GM21717 (cell line): Measurements from ENCODE around the gene MOSPD3.

Source experiments
- ATAC-seq: cut with Tn5 transposase; IDR thresholded peaks from one replicate; pipeline ENCODE4 v1.9.1; 2021; ENCODE audit warnings: mild to moderate bottlenecking, moderate library complexity; ENCODE audit not compliant: unreplicated experiment

MOSPD3 gene

GRCh38 chr7:100575206-100575631, 37.1 kb upstream of the MOSPD3 start:
- no peak for ATAC-seq

GRCh38 chr7:100575746-100576383, 36.5 kb upstream of the MOSPD3 start:
- no peak for ATAC-seq

- no peak for ATAC-seq
Measured at GRCh38 chr7:100576384-100576993, 35.9 kb upstream of the MOSPD3 start.

GRCh38 chr7:100577103-100577502, 35.2 kb upstream of the MOSPD3 start:
- no peak for ATAC-seq

DNA sequence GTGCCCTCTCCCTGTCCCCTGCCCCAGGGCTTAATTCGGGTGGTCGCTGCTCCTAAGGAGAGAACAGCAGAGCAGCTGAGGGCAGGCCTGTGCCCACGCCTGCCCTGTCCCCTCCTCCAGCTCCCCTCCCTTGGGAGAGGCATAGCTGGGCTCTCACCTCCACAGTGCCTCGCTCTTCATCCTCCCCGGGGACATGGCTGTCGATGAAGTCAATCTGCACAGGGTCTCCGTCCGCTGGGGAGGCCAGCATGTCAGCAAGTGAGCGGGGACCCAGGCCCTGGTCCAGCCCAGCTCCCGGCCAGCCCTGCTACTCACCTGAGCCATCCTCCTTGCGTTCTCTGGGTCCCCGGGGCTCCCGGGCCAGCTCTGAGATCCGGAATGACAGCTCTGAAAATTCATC, 34.8 kb upstream of the MOSPD3 start:
- no peak for ATAC-seq

GRCh38 chr7:100578246-100579183, 33.8 kb upstream of the MOSPD3 start:
- no peak for ATAC-seq

DNA sequence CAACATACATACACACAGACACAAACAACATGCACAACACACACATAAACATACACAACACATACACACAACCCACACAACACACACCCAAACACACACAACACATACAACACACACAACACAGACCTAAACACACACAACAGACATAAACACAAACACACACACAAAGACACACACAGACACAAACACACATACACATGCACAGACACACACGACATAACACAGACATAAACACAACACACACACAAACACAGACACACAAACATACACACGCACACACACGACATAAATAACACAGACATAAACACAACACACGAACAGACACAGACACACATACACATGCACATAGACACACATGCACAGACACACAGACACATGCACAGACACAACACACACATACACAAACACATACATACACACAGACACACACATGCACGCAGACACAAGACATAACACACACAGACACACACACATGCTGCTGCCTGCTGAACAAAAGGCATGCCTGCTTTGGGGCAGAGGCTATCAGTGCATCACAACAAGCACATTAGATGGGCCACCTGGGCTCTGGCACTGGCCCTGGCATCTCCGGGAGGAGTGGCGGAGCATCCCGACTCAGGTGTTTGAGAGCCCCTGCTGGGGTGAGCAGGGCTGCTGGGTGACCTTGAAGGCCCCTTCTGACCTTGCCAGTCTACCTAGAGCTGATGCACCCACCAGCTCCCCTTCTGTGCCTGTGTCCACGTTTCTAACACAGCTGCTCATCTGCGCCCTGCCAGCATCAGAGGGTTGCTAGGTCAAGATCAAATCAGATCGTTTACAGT, 31.7 kb upstream of the MOSPD3 start:
- ATAC-seq = no peak

- ATAC-seq = no peak
Measured at GRCh38 chr7:100582041-100582579, 30.2 kb upstream of the MOSPD3 start.

DNA sequence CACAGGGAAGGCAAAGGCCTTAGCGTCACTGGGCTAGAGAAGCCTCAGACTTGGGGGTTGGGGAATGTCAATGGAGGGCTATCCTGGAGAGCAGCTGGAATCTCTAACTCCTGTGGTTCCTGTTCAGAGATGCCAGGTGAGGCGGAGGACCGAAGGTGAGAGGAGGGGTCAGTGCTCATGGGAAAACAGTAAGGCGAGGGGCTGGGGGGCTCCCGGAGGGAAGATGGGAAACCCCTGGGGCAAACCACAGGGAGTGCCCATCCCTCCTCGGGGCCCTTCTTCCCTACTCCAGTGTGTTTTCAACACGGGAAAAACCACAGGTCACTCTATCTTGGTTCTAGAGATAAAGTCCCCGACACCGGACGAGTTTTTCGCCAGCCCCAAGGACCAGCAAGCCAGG, 29.7 kb upstream of the MOSPD3 start:
- ATAC-seq = no peak

DNA sequence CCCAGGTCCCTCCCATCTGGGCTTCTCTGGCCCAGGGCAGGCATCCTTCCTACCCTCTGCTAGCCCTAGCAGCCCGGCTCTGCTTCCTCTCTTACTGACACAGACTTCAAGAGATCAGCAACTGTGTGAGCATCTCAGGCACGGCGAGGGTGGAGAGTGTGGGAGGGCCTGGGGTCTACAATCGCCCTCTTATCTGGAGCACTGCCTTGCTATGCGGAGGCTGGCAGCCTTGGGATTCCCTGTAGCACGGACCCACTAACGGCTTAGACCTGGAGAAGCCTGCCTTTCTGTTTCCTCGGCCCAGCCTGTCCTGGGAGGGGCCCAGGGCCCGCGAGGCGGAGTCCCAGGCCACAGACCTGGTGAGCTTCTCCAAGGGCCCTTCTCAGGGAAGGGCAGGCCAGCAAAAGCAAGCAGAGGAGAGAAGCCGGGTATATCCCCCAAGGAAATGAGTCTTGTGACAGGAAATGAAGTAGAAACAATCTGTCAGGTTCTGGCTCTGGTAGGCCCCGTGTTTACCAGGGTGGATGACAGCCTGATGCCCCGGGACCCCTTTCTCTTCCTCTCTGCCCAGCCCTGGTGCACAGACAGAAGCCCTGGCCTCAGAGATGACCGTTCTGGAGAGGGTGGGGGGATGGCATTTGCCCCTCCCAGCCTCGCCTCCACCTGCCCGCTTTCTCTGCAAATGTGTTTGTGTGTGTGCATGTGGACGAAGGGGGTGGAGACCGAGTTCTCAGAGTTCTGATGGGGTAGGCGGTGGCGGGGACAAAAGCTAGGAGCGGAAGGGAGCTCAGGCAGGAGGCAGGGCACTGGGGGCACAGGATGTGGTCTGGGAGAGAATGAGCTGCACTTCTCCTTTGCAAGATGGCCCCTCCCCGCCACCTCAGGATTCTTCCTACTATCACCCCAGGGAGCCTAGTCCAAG, 28.9 kb upstream of the MOSPD3 start:
- ATAC-seq = no peak

DNA sequence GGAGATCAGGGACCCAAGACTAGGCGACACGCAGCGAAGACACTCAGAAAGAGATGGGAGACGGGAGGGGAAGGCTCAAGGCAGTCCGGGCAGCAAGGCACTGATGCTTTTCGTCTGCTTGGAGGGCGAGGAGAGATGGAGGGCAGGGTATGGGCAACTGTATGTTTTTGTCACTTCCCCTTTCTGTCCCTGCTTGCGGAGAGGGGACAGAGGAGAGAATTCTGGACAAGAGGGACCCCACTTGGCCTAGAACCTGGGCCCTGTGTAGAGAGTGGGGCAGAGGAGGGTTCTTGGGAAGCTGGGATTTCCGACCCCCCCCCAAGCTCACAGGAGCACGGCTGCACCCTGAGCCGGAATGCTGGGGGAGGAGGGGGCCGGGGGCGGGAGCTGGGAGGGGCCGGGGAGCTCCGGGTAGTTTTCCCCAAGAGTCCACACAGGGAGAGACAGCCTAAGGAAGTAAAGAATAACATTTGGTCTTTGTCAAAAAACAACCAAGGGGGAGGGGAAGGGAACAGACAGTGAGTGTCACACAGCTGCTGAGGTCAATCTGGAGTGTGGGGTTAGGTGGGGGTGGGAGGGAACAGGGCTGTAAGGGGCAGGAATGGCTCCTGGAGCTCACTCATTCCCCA, 28.2 kb upstream of the MOSPD3 start:
- ATAC-seq = no peak

DNA sequence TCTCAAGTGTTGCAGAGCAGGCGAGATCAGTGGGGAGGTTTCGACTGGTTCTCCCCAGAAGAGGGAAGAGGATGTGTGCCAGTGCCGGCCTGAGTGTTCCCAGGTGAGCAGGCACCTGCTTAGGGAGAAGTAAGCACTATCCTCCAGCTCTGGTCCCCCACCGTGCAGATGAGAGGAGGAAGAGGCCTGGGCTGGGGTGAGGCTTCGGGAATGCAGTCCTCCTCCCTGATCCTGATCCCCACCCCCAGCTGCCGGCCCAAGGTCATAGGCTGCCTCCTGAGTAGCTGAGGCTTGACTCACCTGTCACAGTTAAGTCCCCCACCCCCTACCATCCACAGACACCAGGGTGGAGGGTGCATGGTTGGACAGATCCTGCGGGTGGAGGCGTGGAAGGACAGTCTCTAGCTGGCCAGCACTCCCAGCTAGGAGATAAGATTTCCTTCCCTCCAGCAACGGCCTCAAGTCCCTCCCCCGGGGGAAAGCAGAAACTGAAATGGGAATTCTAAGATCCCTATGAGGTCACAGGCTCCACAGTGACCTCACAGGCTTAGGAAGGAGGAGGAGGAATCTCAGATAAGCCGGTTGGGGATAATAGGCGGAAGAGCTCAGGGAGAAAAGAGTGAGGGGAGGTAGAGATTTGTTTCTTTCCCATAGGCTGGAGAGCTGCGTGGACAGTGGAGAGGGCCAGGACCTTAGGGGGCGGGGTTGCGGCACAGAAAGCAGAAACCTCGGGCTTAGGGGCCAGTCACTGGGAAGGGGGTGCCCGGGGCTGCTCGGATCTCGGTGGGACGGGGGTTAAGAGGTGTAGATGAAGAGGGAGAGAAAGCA, 27.4 kb upstream of the MOSPD3 start:
- ATAC-seq = no peak

DNA sequence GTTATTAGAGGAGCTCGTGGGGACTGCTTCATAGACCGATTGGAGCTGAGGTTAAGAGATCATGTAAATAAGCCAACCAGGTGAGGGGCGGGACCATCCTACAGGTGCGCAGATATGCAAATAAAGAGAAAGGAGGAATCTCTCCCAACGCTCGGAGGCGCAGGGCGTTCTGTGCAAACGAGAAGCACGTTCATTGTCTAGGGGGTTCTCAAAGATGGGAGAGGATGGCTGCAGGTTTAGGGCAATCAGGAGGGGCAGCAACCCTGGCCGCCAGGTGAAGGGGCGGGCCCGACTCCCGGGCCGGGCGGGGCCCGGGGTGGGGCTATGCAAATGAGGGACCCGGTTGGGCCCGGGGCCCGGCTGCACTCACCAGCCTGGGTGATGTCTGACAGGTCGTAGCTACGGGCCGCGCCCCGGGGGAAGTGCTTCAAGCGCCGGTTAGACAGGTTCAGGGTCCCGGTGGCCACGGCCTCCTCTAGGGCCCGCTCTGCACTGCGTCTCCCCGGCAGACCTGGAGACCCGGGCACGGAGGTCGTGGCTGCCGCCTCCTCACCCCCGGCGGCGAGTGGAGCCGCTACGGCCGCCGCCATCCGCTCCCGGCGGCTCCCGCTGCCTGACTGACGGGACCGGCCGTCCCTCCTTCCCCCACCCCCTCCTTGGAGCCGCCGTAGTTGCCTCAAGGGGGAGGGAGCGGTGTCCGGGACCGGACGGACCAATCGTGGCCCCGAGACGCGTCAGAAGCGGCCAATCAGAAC, 26.7 kb upstream of the MOSPD3 start, which contains the start of gene LRCH4:
Gene LRCH4, minus strand, starts transcription at position 619 of the 755 bp plus-strand sequence. Its CDS starts 29 bp downstream, at position 590.
- ATAC-seq = peak; percentile 25

- ATAC-seq = peak; percentile 79
Measured at GRCh38 chr7:100586266-100587025, 25.9 kb upstream of the MOSPD3 start, which contains the start of gene FBXO24. TSS of gene FBXO24 (plus strand) at chr7:100586328. CDS start at chr7:100586626, 298 bp downstream.

GRCh38 chr7:100588438-100588837, 23.9 kb upstream of the MOSPD3 start:
- ATAC-seq = no peak

DNA sequence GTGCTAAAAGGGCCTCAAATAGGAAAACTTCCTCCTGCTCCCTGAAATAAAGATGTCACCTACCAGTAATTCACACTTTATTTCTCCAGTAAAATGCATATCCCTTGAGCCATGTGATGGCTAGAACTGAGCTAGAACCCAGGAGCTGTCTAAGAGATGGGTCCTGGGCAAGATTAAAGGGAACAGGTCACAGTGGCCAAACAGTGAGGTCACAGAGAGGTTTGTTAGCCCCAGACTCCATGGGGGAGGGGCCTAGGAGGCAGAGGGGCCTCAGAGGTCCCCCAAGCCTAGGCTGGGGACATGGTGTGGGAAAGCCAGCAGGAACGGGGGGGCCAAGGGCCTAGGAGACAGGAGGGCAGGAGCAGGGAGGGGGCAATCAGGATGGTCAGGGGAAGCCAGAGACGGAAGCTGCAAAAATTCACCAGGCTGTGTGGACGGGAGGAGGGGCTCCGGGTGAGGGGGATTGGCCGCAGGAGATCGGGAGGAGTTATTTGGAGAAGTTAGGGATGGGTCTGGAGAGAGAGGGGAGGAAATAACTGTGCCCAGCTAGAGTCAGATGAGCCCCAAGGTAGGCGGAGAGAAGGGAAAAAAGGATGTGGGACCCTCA, 22.9 kb upstream of the MOSPD3 start:
- ATAC-seq = no peak
